IPS-NIHi11 (cell line): Measurements from ENCODE around the gene COX8C.
"Not testable (repeated sequence)": the region's sequence is repeated elsewhere in the genome, so short reads cannot be mapped to it uniquely, and the experiment has no call there.

Experiments
- DNase-seq: peaks from one replicate; pipeline ENCODE4 v3.0.0; 2012; ENCODE audit warnings: mixed read lengths, low spot score

COX8C gene

DNA sequence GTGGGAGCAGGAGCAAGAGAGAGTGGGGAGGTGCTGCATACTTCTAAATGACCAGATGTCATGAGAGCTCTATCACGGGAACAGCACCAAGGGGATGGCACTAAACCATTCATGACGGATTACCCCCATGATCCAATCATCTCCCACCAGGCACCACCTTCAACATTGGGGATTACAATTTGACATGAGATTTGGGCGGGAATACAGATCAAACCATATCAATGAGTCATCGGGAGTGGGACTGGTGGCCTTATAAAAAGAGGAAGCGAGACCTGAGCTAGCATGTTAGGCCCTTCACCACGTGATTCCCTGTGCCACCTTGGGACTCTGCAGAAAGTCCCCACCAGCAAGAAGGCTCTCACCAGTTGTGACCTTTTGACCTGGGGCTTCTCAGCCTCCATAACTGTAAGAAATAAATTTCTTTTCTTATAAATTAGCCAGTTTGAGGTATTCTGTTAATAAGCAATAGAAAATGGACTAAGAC, 28.7 kb downstream of the COX8C start:
- DNase-seq, result no peak

DNA sequence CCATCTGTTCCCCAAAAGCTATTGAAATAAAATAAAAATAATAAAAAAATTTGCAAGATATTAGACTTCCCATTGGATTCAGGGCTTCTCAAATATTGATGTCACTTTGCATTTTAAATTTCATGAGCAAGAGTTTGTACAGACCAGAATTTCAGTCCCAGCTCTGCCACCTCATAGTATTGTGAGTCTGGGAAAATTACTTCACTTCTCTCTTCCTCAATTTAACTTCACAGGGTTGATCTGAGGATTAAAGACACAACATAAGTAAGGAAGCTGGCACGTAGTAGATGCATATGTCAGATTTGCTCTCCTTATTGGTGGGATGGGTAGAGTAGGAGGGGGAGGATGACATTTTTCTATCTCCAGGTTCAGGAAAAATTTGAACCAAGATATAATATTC, 32.8 kb downstream of the COX8C start:
- no peak for DNase-seq

DNA sequence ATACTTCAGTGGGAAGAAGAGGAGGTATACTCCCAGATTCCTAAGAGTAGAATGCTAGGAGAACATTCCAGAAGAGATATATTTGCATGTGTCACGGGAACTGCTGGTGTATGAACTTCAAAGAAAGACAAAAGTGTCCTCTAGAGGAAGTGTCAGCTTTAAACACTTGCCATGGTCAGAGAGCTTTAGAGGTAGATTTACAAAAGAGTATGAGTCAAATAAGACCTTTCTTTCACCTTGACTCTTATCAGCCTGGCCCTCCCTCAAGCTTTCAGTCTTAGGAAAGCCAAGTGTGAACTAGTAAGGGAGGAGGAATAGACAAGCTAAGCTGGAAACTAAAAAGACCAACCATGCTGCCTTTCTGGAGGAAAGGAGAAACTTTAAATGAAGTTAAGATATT, 34.7 kb downstream of the COX8C start:
- DNase-seq, result no peak

DNA sequence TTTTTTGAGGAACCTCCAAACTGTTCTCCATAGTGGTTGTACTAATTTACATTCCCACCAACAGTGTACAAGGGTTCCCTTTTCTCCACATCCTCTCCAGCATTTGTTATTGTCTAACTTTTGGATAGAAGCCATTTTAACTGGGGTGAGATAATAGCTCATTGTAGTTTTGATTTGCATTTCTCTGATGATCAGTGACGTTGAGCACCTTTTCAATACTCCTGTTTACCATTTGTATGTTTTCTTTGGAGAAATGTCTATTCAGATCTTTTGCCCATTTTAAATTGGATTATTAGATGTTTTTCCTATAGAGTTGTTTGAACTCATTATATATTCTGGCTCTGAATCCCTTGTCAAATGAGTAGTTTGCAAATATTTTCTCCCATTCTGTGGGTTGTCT, 37.3 kb downstream of the COX8C start:
- not testable (repeated sequence) for DNase-seq

DNA sequence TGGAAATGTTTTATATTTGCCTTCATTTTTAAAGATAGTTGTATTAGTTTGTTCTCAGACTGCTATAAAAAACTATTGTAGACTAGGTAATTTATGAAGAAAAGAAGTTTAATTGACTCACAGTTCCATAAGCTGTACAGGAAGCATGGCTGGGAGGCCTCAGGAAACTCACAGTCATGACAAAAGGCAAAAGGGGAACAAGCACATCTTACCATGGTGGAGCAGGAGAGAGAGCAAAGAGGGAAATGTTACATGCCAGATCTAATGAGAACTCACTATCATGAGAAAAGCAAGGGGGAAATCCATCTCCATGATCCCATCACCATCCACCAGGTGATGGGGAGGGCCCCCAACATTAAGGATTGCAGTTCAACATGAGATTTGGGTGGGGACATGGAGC, 48.2 kb downstream of the COX8C start:
- no peak for DNase-seq

DNA sequence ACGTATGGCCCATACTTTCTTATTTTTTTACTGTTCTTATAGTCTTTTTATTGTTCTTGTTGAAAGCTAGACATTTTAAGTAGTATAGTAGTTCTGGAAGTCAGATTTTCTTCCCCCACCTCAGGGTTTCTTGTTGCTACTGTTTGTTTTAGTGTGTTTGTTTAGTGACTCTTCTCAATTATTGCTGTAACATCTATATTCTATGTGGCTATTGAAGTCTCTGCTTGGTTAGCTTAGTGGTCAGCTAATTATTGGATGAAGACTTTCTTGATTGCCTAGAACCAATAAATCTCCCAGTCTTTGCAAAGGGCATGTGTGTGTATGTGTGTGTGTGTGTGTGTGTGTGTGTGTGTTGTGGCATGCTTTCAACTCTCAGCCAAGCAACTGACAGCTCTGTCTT, 49.5 kb downstream of the COX8C start:
- no peak for DNase-seq
